ENCODE results near the gene ENTPD8. TPM values are rescaled to one million over a fixed set of nuclear protein-coding genes. Genes with fewer than 3 reads are reported as not detected.

The ENTPD8 gene
- total RNA-seq, 1 experiment from 2014 or later, result 0.77 TPM

DNA sequence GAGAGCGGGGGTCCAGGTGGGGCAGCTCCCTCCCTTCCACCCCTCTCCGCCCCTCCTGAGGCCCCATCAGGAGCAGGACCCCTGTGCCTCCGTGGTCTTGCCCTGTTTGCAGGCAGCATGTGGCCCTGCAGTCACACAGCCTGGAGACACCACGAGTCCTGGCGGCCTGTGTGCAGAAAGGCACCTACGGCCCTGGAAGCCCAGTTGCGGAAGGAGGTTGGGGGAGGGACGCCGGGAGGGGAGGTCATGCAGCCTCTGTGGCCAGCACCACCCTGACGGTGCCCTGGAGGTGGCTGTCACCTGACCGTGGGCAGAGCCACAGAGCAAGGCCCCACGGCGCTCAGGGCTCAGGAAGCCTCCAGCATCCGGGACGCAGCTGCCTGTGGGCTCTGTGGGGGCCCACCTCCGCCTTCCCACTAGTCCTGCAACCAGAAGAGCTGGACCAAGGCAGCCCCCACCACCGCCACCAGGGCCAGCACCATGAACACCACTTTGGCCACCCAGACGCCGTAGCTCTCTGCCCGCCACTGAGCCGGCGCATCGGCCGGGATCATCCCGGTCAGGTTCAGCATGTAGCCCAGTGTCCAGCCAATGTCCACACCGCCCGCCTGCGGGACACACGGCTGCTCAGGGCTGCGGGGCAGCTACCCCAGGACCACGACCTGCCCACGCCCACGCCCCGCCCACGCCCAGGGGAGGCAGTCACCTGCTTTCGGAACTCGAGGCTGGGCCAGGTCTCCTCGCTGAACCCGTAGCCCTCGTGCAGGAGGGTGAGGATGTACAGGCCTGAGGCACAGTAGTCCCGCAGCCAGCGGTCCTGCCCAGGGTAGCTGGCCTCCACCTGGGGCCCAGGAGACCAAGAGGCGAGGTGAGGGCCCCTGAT lies 6.4 kb downstream of the ENTPD8 start:
- no peak for TF ChIP-seq CTCF (conservative IDR thresholded peaks at IDR 0.05)
- Histone ChIP-seq H2AK5ac (ENCODE audit: insufficient read length, low read length) (no peak overlapping the region), H4K20me1 (ENCODE audit: control insufficient read depth, insufficient read depth, insufficient read length) (no peaks in the 10 kb centered on the region), H2BK5ac (ENCODE audit: insufficient read length, low read length) (no peak overlapping the region), H3K79me1 (ENCODE audit: insufficient read depth, low read depth, low read length, poor library complexity, severe bottlenecking) (no peaks in the 10 kb centered on the region), H4K91ac (ENCODE audit: insufficient read length, low read depth, low read length) (no peak overlapping the region), H2BK12ac (ENCODE audit: insufficient read length, low read depth, low read length) (no peak overlapping the region), H3K27me3 (ENCODE audit: insufficient read depth, low read length) (no peaks in the 10 kb centered on the region), H4K5ac (ENCODE audit: insufficient read length, low read depth, low read length) (no peak overlapping the region), H2BK120ac (ENCODE audit: low read depth, low read length, poor library complexity, severe bottlenecking) (no peak overlapping the region), H3K23ac (ENCODE audit: insufficient read length, low read depth, low read length) (no peak overlapping the region), H3K9ac (ENCODE audit: extremely low read depth, insufficient read length, low read length) (no peak overlapping the region), H3K4ac (ENCODE audit: low read depth, low read length) (no peak overlapping the region), H3K4me1 (ENCODE audit: insufficient read depth, low read length) (no peaks in the 10 kb centered on the region), H3T11ph (ENCODE audit: low read length) (no peak overlapping the region), H4K8ac (replicated peaks; ENCODE audit: insufficient read length, low read depth, low read length) (no peak overlapping the region), H2AFZ (ENCODE audit: low read length) (no peak overlapping the region), H2BK20ac (ENCODE audit: low read depth, low read length, poor library complexity, severe bottlenecking) (no peak overlapping the region), H3K79me2 (ENCODE audit: insufficient read depth, low read length) (no peaks in the 10 kb centered on the region), H3K9me3 (ENCODE audit: control insufficient read depth, low read depth, low read length) (no peaks in the 10 kb centered on the region), H3K14ac (ENCODE audit: insufficient read depth, low read length) (no peak overlapping the region), H2BK15ac (ENCODE audit: low read depth, low read length) (no peak overlapping the region), H3K56ac (ENCODE audit: insufficient read length, low read depth, low read length) (no peak overlapping the region), H3K23me2 (ENCODE audit: insufficient read length, low read depth, low read length, poor library complexity, severe bottlenecking) (no peaks in the 10 kb centered on the region), H3K27ac (ENCODE audit: insufficient read length, low read depth, low read length) (no peak overlapping the region), H3K18ac (ENCODE audit: insufficient read length, low read depth, low read length) (no peak overlapping the region), H3K4me2 (ENCODE audit: insufficient read depth, insufficient read length, low read length) (no peak overlapping the region)
- Mint-ChIP-seq H3K4me3 (no peak overlapping the region; a peak in 1 of 5 replicates), H3K27ac (no peak overlapping the region), H3K4me1 (no peaks in the 10 kb centered on the region; a peak in 1 of 4 replicates), H3K27me3 (ENCODE audit: low read depth) (peaks cover 3% of the 10 kb centered on the region; the same call in 1 of the 2 replicates), H3K9me3 (no peaks in the 10 kb centered on the region), H3K36me3 (ENCODE audit: insufficient read depth in 1 of 3, low read depth in 3 of 3) (no peaks in the 10 kb centered on the region)
- no peak for DNase-seq
- no CpG with 5 or more reads among the region's 43 CpGs for WGBS (ENCODE audit: extremely low coverage, insufficient read length, low lambda C conversion rate)

All from H9 (cell line).